VCaP (cell line): ENCODE results near the gene KRT6A.

ENCODE experiments used
- H3K27ac ChIP-seq: fragments of 450-650 bp; 2 replicates; pipeline ENCODE4 v1.5.1; 2017
- TF ChIP-seq, protein P1 (sequence below): fragments of 450-650 bp; conservative IDR thresholded peaks from 2 replicates; pipeline ENCODE4 v1.5.1; 2017; ENCODE audit warnings: mild to moderate bottlenecking, moderate library complexity

KRT6A gene

DNA sequence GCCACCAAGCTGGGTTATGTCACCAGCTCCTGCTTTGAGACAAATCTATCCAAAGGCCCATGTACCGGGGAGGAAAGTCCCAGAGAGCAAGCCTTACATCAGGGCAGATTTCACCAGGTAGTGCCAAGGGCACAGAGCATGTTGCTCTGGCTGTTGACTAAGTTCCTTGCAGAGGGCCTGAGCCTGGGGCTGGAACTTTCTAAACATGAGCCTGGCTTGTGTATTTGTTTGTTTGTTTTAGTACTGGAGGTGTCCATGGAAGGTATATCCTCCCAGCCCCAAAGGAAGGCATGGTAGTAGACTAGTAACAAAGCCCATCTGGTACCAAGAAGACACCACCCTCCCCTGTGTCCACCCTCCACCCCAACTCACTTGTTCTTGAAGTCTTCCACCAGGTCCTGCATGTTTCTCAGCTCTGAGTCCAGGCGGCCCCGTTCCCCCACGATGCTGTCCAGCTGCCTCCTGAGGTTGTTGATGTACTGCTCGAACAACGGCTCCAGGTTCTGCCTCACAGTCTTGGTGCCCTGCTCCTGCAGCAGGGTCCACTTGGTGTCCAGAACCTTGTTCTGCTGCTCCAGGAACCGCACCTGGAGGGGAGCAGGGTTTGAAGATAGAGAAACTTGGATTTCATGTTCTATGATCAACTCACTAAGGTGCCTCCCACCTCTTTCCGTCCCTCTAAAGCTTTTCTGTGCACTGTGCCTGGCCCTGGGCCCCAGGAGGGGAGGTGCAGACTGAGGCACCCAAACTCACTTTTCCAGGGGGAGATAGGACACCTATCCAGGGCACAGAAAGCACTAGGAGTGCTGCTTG is 25.7 kb upstream of the KRT6A start:
- TF ChIP-seq, protein P1, sequence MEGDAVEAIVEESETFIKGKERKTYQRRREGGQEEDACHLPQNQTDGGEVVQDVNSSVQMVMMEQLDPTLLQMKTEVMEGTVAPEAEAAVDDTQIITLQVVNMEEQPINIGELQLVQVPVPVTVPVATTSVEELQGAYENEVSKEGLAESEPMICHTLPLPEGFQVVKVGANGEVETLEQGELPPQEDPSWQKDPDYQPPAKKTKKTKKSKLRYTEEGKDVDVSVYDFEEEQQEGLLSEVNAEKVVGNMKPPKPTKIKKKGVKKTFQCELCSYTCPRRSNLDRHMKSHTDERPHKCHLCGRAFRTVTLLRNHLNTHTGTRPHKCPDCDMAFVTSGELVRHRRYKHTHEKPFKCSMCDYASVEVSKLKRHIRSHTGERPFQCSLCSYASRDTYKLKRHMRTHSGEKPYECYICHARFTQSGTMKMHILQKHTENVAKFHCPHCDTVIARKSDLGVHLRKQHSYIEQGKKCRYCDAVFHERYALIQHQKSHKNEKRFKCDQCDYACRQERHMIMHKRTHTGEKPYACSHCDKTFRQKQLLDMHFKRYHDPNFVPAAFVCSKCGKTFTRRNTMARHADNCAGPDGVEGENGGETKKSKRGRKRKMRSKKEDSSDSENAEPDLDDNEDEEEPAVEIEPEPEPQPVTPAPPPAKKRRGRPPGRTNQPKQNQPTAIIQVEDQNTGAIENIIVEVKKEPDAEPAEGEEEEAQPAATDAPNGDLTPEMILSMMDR = no peak
- no peak overlapping the region for H3K27ac ChIP-seq

GRCh38 chr12:52517888-52518287 is 24.8 kb upstream of the KRT6A start:
- TF ChIP-seq, protein P1 = no peak
- no peak overlapping the region for H3K27ac ChIP-seq

DNA sequence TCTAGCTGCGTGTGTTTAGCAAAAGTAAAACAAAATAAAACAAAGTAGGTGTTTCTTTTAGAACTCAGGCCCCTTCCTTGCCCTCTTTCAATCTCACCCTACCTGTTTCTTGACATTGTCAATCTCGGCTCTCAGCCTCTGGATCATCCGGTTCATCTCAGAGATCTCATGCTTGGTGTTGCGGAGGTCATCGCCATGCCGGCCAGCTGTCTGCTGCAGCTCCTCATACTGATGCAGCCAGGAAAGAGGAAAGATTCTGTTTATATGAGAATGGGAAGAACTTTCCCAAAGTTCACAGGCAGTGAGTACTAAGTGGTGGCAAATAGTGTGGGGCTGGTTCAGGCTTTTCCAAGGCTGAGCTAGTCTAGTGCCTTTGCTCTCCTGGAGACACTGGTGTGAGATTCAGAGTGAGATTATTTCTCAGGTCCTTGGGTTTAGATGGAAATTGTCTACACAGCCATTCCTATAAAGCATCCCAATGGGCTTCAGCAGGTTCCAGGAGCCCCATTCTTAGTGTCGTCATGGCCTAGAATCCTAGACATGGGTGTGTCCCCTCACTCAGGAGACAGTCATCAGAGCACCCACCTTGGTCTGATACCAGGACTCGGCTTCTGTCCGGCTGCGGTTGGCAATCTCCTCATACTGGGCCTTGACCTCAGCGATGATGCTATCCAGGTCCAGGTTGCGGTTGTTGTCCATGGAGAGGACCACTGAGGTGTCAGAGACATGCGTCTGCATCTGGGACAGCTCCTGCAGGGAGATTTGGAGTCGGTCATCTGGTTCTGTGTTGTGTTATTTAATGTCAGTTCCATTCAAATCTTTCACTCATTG is 24.2 kb upstream of the KRT6A start:
- TF ChIP-seq, protein P1 = no peak
- H3K27ac ChIP-seq = no peak overlapping the region

DNA sequence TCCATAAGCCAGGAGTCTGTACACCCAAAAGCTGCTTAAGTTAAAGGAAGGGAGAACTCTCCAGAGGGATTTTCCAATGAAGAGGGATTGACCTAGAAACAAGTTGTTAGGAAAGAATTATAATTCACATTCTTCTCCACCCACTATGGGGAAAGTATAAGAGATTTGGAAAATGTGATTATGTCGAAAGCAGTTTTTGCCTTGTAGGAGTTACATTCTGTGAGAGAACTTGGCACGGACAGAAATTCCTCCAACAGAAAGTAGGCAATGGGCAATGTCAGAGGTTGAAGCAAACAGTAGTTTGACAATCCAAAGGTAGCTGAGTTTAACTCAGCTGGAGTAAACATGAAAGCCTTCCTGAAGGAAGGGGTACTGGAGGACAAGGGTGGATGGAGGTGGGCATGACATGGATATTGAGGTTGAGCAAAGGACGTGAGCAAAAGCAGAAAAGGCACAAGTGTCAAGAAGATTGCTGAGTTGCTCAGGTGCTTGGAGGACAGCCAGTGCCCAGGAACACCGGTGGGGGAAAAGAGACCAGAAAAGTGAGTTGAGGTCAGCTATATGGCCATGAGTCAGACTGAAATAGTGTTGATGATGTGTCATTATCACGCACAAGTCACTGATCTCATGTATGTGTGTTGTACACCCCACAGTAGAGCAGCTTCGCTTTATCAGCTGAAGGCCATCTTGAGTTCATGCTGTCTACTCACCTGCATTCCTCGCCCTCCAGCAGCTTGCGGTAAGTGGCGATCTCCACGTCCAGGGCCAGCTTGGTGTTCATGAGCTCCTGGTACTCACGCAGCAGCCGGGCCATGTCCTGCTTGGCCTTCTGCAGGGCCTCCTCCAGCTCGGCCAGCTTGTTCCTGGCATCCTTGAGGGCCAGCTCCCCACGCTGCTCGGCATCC is 23.1 kb upstream of the KRT6A start:
- no peak overlapping the region for H3K27ac ChIP-seq
- TF ChIP-seq, protein P1 = no peak

GRCh38 chr12:52515319-52515646 is 22.2 kb upstream of the KRT6A start:
- TF ChIP-seq, protein P1 = no peak
- H3K27ac ChIP-seq = no peak overlapping the region

DNA sequence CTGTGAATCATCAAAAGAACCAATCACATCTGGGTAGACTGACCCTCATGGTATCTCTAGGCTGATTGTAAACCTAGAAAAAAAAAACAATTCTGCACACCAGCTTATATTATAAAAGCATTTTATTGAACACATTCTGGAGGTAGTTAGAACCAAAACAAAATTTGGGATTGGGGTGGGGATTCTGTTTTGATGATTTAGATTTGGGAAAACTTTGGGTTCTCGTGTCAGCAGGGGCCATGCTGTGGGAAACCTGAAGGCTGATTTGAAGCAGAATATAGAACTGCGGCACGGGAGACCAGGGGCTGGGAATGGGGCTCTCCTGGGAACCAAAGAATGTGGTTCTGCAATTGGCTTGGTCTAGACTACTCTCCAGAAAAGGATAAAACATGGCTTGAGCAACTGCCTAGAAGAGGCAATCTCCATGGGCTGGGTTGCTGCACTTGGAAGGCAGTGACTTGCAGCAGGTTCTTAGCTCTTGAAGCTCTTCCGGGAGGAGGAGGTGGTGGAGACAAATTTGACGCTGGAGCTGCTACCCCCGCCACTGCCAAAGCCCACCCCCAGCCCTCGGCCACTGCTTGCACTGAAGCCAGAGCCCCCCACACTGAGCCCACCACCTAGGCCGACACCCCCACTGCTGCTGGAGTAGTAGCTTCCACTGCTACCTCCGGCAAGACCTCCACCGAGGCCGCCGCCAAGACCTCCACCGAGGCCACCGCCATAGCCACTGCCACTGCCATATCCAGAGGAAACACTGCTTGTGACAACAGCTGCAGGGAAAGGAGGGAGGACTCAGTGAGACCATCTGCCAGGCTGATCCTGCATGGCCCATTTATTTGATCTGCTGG is 21.6 kb upstream of the KRT6A start:
- TF ChIP-seq, protein P1 = no peak

More for the DNA sequence above, 21.6 kb upstream of the KRT6A start:
- no peak overlapping the region for H3K27ac ChIP-seq
